COLO668 (cell line): ENCODE results near the gene NOP9.

Experiments
- DNase-seq: peaks from one replicate; lab custom pipeline; 2025; ENCODE audit not compliant: unreplicated experiment; lab: John Stamatoyannopoulos, UW

Gene NOP9

GRCh38 chr14:24262821-24263733 lies 36.6 kb upstream of the NOP9 start, which contains the start of gene TGM1:
Gene TGM1, minus strand, starts transcription at chr14:24263177. Its CDS starts 825 bp downstream, at chr14:24262352.
- no peak for DNase-seq

- DNase-seq: no peak
Measured at GRCh38 chr14:24263848-24264247, 35.8 kb upstream of the NOP9 start.

GRCh38 chr14:24264298-24264697 lies 35.4 kb upstream of the NOP9 start:
- no peak for DNase-seq

GRCh38 chr14:24266344-24267244 lies 33.1 kb upstream of the NOP9 start:
- no peak for DNase-seq

- no peak for DNase-seq
Measured at GRCh38 chr14:24267516-24267915, 32.1 kb upstream of the NOP9 start.

GRCh38 chr14:24268225-24268624 lies 31.4 kb upstream of the NOP9 start:
- no peak for DNase-seq

- DNase-seq: no peak
Measured at GRCh38 chr14:24269368-24269767, 30.3 kb upstream of the NOP9 start.

GRCh38 chr14:24269910-24270536 lies 29.6 kb upstream of the NOP9 start:
- DNase-seq: no peak

- no peak for DNase-seq
Measured at GRCh38 chr14:24270537-24271133, 29.0 kb upstream of the NOP9 start.

GRCh38 chr14:24271134-24271833 lies 28.4 kb upstream of the NOP9 start, which contains the start of gene RABGGTA:
Gene RABGGTA, minus strand, starts transcription at chr14:24271597. Its CDS starts 482 bp downstream, at chr14:24271115.
- DNase-seq: peak; percentile 98

- no peak for DNase-seq
Measured at GRCh38 chr14:24271834-24272263, 27.8 kb upstream of the NOP9 start.

- DNase-seq: no peak
Measured at GRCh38 chr14:24272467-24272866, 27.2 kb upstream of the NOP9 start.

GRCh38 chr14:24273422-24273998 lies 26.1 kb upstream of the NOP9 start:
- no peak for DNase-seq

- no peak for DNase-seq
Measured at GRCh38 chr14:24274101-24274543, 25.5 kb upstream of the NOP9 start.

- no peak for DNase-seq
Measured at GRCh38 chr14:24277071-24277470, 22.6 kb upstream of the NOP9 start.

- DNase-seq: no peak
Measured at GRCh38 chr14:24277606-24278321, 21.9 kb upstream of the NOP9 start.

GRCh38 chr14:24278424-24278823 lies 21.2 kb upstream of the NOP9 start:
- DNase-seq: no peak

GRCh38 chr14:24279301-24280186 lies 20.1 kb upstream of the NOP9 start:
- no peak for DNase-seq
